ENCODE measurements around the gene TRIML1. TPM values are rescaled to one million over a fixed set of nuclear protein-coding genes. Genes with fewer than 3 reads are reported as not detected.

The TRIML1 gene
- total and polyA plus RNA-seq, 9 donors: not detected

GRCh38 chr4:188194421-188194820 lies 55.2 kb downstream of the TRIML1 start:
- WGBS, 3 donors: 80 to 88% (median 86%) methylated on average over 5 of the region's 5 CpGs
- Histone ChIP-seq H3K36me3 (no peaks in the 10 kb centered on the region), H3K27ac (no peak overlapping the region), H3K9me3 (no peaks in the 10 kb centered on the region), H3K27me3 (no peaks in the 10 kb centered on the region), H3K4me1 (ENCODE audit: insufficient read depth) (no peaks in the 10 kb centered on the region), H3K4me3 (no peak overlapping the region)
- TF ChIP-seq EP300 (IDR thresholded peaks at IDR 0.05): no peak
- no peak for TF ChIP-seq CTCF (IDR thresholded peaks at IDR 0.05)
- TF ChIP-seq POLR2A (IDR thresholded peaks at IDR 0.05): no peak
- intact Hi-C loops (cut with DNase I): no loop called here
- DNase-seq: no peak

- H3K4me3 ChIP-seq: no peak overlapping the region
- intact Hi-C loops (cut with DNase I): no loop called here
Observed at GRCh38 chr4:188195389-188195985, 56.2 kb downstream of the TRIML1 start.

GRCh38 chr4:188196134-188196735 lies 57.0 kb downstream of the TRIML1 start:
- H3K9me3 ChIP-seq: no peaks in the 10 kb centered on the region
- H3K4me1 ChIP-seq (ENCODE audit: insufficient read depth): no peaks in the 10 kb centered on the region
- H3K27me3 ChIP-seq: no peaks in the 10 kb centered on the region
- H3K4me3 ChIP-seq: no peak overlapping the region
- no peak for DNase-seq
- no peaks in the 10 kb centered on the region for H3K36me3 ChIP-seq
- TF ChIP-seq EP300 (IDR thresholded peaks at IDR 0.05) (no peak), POLR2A (IDR thresholded peaks at IDR 0.05) (no peak), CTCF (IDR thresholded peaks at IDR 0.05) (no peak)
- 26 to 60% (median 28%) methylated on average over 13 of the region's 13 CpGs for WGBS, 3 donors
- intact Hi-C loops (cut with DNase I): no loop called here
- no peak overlapping the region for H3K27ac ChIP-seq

More at GRCh38 chr4:188195389-188195985, 56.2 kb downstream of the TRIML1 start:
- Histone ChIP-seq H3K9me3 (no peaks in the 10 kb centered on the region), H3K27me3 (no peaks in the 10 kb centered on the region), H3K27ac (no peak overlapping the region), H3K36me3 (no peaks in the 10 kb centered on the region), H3K4me1 (ENCODE audit: insufficient read depth) (no peaks in the 10 kb centered on the region)
- DNase-seq: no peak
- TF ChIP-seq EP300 (IDR thresholded peaks at IDR 0.05): no peak
- TF ChIP-seq CTCF (IDR thresholded peaks at IDR 0.05): no peak
- no peak for TF ChIP-seq POLR2A (IDR thresholded peaks at IDR 0.05)
- WGBS, 3 donors: 31 to 50% (median 35%) methylated on average over 8 of the region's 8 CpGs

Small RNAs within 50 kb of the gene (small RNA-seq; reads per million reads assigned to genes)
- not detected for gene RNU6-173P

Other genes with a start within 250 kb of the TRIML1 start
- under 1 TPM in 1 of 7 donors, not detected in 6; 0.28 TPM for gene ZFP42, start 143.7 kb upstream of the TRIML1 start, total RNA-seq
- not detected for gene ZFP42, start 143.7 kb upstream of the TRIML1 start, polyA plus RNA-seq
- not detected for gene TRIML2, start 29.8 kb upstream of the TRIML1 start, total RNA-seq
- not detected for gene TRIML2, start 29.8 kb upstream of the TRIML1 start, polyA plus RNA-seq

Data from ovary (tissue), 9 donors.